Transverse colon (tissue), 4 donors: Measurements from ENCODE around the gene LPAR1. TPM values are rescaled to one million over a fixed set of nuclear protein-coding genes. Genes with fewer than 3 reads are reported as not detected.

Experiments used
- DNase-seq: peaks from one replicate; pipeline ENCODE4 v3.0.0-alpha.2; 2019
- H3K27ac ChIP-seq, 4 donors: fragments of 200-600 bp; sonication (generic); 2 replicates each; pipeline ENCODE4 v1.5.1; 2016 to 2018; ENCODE audit warnings: inconsistent platforms in 4 of 4
- H3K27me3 ChIP-seq: fragments of 200-600 bp; sonication (generic); 2 replicates; pipeline ENCODE4 v1.5.1; 2017; ENCODE audit warnings: inconsistent platforms
- H3K36me3 ChIP-seq, 4 donors: fragments of 200-600 bp; sonication (generic); 2 replicates each; pipeline ENCODE4 v1.5.1; 2017 to 2019; ENCODE audit warnings: inconsistent platforms in 4 of 4
- H3K4me1 ChIP-seq, 4 donors: fragments of 200-600 bp; sonication (generic); 2 replicates each; pipeline ENCODE4 v1.5.1; 2017 to 2020; ENCODE audit warnings: inconsistent platforms in 4 of 4
- H3K4me3 ChIP-seq, 4 donors: fragments of 200-600 bp; sonication (generic); 1 replicate in 1 of 4; 2 replicates in 3 of 4; pipeline versions ENCODE4 v1.5.1 to v1.6.1; 2017 to 2019; ENCODE audit warnings: inconsistent platforms in 4 of 4
- H3K9me3 ChIP-seq, 2 donors: fragments of 200-600 bp; sonication (generic); 2 replicates each; pipeline ENCODE4 v1.5.1; 2017 to 2019; ENCODE audit warnings: inconsistent platforms in 2 of 2
- CTCF ChIP-seq, 5 experiments: fragments of 200-600 bp in 3 of 5; fragments of 450-650 bp in 2 of 5; sonication (generic) in 3 of 5; IDR thresholded peaks; 1 replicate in 2 of 5; 2 replicates in 3 of 5; pipeline ENCODE4 v1.5.1; 2016 to 2017; ENCODE audit warnings: antibody characterized with exemption in 5 of 5, inconsistent platforms in 3 of 5, mild to moderate bottlenecking in 2 of 5, moderate library complexity in 1 of 5
- EP300 ChIP-seq: sonication (generic); formaldehyde crosslinking; IDR thresholded peaks from one replicate; pipeline ENCODE4 v1.6.1; 2017; ENCODE audit warnings: antibody characterized with exemption, low read depth
- POLR2A ChIP-seq: fragments of 450-650 bp; IDR thresholded peaks from one replicate; pipeline ENCODE4 v1.6.1; 2016; ENCODE audit warnings: antibody characterized with exemption, mild to moderate bottlenecking, moderate library complexity
- POLR2AphosphoS5 ChIP-seq, 3 donors: sonication (generic); formaldehyde crosslinking; IDR thresholded peaks; one replicate each; pipeline ENCODE4 v1.6.1; 2016; ENCODE audit warnings: antibody characterized with exemption in 3 of 3
- WGBS, 2 donors: methylation state at CpG; one replicate each; pipeline ENCODE4 v1.1.5; 2018; ENCODE audit warnings: low coverage in 1 of 2; 5-methylcytosine and 5-hydroxymethylcytosine counted together
- in situ Hi-C, 4 donors: fragments of 200-750 bp; cut with MboI; loops; one replicate each; pipeline versions ENCODE4 v1.15.0 to v1.15.1; 2017; ENCODE audit warnings: low sequenced_read_pairs in 3 of 4, low pct_ligation_motif_present in 1 of 4, low pct_unique_long_range_greater_than_20kb in 1 of 4
- intact Hi-C: fragments of 100-400 bp; cut with DNase I; formaldehyde crosslinking; loops from one replicate; pipeline ENCODE4 v1.15.1; 2023; ENCODE audit warnings: low total_unique reads
- total RNA-seq, 4 donors: library from RNA; depleted of rRNA; stranded (reverse); fragments of >200 nt; gene quantifications; one replicate each; pipeline ENCODE4 v1.1.0, GENCODE V29; 2016

The LPAR1 gene
- total RNA-seq, 4 donors from 2014 or later: 27.1 to 34.4 (median 28.7) TPM

GRCh38 chr9:110928599-110928998 is 109.7 kb downstream of the LPAR1 start:
- in situ Hi-C loops: no loop called here
- H3K9me3 ChIP-seq: no peaks in the 10 kb centered on the region

GRCh38 chr9:110926828-110927487 is 111.3 kb downstream of the LPAR1 start:
- Histone ChIP-seq H3K4me1 (peaks cover 0 to 3% (median 0%) of the 10 kb centered on the region in 4 donors), H3K27ac (no peak overlapping the region), H3K9me3 (no peaks in the 10 kb centered on the region), H3K4me3 (no peak overlapping the region), H3K27me3 (no peaks in the 10 kb centered on the region), H3K36me3 (no peaks in the 10 kb centered on the region)
- TF ChIP-seq POLR2A (no peak), CTCF (IDR thresholded peaks at IDR 0.05) (no peak)
- WGBS, 2 donors: 63 to 78% methylated on average over 2 to 10 of the region's 10 CpGs
- peak; percentile 20 for DNase-seq
- intact Hi-C loops: no loop called here
- in situ Hi-C loops: no loop called here

More at GRCh38 chr9:110928599-110928998, 109.7 kb downstream of the LPAR1 start:
- no peak for DNase-seq
- no peak overlapping the region for H3K4me3 ChIP-seq
- intact Hi-C loops: no loop called here
- H3K36me3 ChIP-seq: no peaks in the 10 kb centered on the region
- no peak for TF ChIP-seq POLR2A
- no peak for TF ChIP-seq CTCF (IDR thresholded peaks at IDR 0.05)
- TF ChIP-seq POLR2AphosphoS5 (IDR thresholded peaks at IDR 0.05): no peak
- TF ChIP-seq EP300: no peak
- peaks cover 0 to 7% (median 3%) of the 10 kb centered on the region in 4 donors for H3K4me1 ChIP-seq
- H3K27ac ChIP-seq: no peak overlapping the region
- WGBS, 2 donors: 58 to 64% methylated on average over 2 of the region's 2 CpGs
- no peaks in the 10 kb centered on the region for H3K27me3 ChIP-seq

- in situ Hi-C loops (no loop called here), intact Hi-C loops (no loop called here)
- Histone ChIP-seq H3K9me3 (no peaks in the 10 kb centered on the region), H3K4me3 (no peak overlapping the region), H3K4me1 (peaks cover 3 to 8% (median 6%) of the 10 kb centered on the region in 4 donors), H3K36me3 (no peaks in the 10 kb centered on the region), H3K27ac (no peak overlapping the region), H3K27me3 (no peaks in the 10 kb centered on the region)
- TF ChIP-seq CTCF (IDR thresholded peaks at IDR 0.05) (no peak), EP300 (no peak), POLR2AphosphoS5 (IDR thresholded peaks at IDR 0.05) (no peak)
- no peak for DNase-seq
- WGBS, 2 donors: 70 to 72% methylated on average over 4 to 5 of the region's 5 CpGs
Measured at GRCh38 chr9:110923601-110924000, 114.7 kb downstream of the LPAR1 start.

DNA sequence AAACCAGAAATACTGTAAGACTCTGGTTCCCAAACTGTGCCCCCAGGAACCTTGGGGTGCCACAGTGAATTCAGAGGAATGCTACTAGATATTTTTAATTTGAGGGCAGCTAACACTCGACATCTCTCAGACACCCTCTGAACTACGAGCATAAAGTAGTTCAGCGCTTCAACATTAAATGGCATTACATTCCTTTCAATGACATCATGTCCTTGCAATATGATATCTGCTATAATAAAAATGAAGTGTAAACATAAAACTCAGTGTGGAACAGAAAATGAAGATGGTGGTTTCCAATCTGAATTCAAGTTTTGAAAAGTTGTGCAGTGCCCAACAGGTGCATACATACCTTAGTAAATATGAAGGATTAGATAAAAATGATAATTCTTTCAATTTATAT is 116.1 kb downstream of the LPAR1 start:
- Histone ChIP-seq H3K4me3 (no peak overlapping the region), H3K4me1 (peaks cover 0 to 8% (median 6%) of the 10 kb centered on the region in 4 donors)
- in situ Hi-C loops: no loop called here

More for the DNA sequence above, 116.1 kb downstream of the LPAR1 start:
- TF ChIP-seq CTCF (IDR thresholded peaks at IDR 0.05) (no peak), POLR2AphosphoS5 (IDR thresholded peaks at IDR 0.05) (no peak), EP300 (no peak), POLR2A (no peak)
- H3K27me3 ChIP-seq: no peaks in the 10 kb centered on the region
- H3K9me3 ChIP-seq: no peaks in the 10 kb centered on the region
- WGBS, 2 donors: 73 to 85% methylated on average over 3 of the region's 3 CpGs
- no peaks in the 10 kb centered on the region for H3K36me3 ChIP-seq
- no peak overlapping the region for H3K27ac ChIP-seq
- intact Hi-C loops: no loop called here
- DNase-seq: no peak
